GM18909 (cell line): ENCODE measurements around the gene PLBD2.

Experiments used
- ATAC-seq: cut with Tn5 transposase; IDR thresholded peaks from one replicate; pipeline ENCODE4 v1.9.1; 2021; ENCODE audit warnings: mild to moderate bottlenecking; ENCODE audit not compliant: unreplicated experiment, poor library complexity

Gene PLBD2

DNA sequence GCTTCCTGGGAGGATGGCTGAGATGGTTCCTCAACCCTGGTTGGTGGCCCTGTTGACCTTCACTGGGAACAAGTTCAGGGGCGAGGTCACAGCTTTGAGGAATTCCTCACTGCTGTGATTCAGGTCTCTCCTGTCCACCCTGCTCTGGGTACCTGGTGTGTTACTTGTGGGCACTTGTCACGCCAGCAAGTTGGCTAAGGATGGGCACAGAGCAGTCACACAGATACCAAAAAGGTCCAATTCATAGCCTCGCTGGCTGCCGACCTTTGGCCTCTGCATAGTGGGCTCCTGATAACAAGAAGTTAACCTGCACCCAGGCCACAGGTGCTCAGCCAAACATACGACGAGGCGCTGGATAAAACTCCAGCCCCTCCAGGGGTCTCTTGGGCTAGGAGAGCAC, 34.1 kb downstream of the PLBD2 start:
- ATAC-seq, result no peak

DNA sequence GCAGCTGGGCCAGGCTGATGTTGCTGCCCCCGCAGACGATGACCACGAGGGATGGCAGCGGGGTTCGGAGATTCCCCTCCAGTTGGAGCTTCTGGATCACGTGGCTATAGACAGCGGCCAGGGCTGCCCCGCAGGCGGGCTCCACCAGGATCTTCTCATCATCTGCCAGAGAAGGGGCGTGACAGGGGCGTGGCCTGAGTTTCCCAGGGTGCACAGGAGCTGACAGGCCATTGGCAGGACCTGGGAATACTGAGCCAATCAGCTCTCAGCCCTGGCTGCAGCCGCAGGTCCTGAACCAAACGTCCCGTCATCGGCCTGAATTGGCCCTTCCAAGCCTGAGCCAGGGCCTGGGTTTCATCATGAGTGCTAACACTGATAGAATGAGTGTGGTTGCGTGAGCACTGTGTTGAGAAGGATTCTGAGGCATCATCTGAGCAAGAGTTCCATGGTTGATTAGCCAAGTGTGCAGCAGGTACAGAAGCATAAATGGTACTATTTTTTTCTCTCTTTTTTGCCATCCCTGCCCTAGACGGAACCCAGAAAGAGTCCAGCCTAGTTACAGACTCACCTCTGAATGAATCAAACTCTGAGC, 34.7 kb downstream of the PLBD2 start:
- ATAC-seq, result no peak

DNA sequence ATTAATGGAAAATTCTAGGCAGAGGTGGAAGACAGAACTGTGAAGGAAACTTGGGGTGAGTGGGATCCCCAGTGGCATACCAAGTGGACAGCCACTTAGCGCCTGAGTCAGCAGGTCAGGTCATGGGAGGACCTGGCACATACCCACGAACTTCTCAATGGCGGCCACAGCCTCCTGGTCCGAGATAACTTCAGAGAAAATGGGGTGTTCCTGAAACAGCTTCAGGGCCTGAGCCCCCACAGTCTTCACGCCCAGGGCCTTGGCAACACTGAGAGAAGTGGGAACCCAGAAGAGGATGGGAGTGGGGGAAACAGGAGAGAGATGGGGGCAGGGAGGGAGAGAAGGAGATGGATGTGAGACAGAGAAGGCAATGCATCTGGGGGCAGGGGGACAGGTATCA, 35.4 kb downstream of the PLBD2 start:
- ATAC-seq, result no peak

DNA sequence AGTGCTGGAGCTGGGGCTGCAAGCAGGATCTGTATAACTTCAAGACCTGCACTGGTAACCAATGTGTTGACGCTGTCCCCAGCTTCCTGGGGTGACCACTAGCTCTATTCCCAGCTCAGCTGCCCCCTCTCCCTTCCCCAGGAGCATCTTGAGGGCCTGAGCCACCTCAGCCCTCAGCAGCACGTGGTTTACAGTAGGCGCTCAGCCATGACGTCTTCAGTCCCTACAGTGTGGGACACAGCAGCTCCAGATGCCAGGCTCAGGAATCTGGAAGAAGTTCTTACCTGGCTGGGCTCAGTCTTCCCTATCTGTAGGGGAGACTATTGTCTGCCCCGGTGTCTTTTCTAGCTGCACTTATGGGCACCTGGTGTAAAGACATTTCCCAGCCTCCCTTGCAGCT, 36.7 kb downstream of the PLBD2 start:
- no peak for ATAC-seq

DNA sequence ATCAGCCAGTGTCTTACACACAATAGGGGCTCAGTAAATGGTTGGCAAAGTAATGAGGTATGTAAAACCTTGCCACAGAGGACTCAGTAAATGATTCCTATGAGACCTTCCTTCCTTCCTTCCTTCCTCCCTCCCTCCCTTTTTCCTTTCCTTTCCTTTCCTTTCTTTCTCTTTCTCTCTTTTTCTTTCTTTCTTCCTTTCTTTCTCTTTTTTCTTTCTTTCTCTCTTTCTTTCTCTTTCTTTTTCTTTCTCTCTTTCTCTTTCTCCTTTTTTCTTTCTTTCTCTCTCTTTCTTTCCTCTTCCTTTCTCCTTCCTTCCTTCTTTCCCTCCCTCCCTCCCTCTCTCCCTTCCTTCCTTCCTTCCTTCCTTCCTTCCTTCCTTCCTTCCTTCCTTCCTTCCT, 37.8 kb downstream of the PLBD2 start:
- no peak for ATAC-seq

GRCh38 chr12:113396828-113397496, 38.6 kb downstream of the PLBD2 start:
- ATAC-seq, result no peak

DNA sequence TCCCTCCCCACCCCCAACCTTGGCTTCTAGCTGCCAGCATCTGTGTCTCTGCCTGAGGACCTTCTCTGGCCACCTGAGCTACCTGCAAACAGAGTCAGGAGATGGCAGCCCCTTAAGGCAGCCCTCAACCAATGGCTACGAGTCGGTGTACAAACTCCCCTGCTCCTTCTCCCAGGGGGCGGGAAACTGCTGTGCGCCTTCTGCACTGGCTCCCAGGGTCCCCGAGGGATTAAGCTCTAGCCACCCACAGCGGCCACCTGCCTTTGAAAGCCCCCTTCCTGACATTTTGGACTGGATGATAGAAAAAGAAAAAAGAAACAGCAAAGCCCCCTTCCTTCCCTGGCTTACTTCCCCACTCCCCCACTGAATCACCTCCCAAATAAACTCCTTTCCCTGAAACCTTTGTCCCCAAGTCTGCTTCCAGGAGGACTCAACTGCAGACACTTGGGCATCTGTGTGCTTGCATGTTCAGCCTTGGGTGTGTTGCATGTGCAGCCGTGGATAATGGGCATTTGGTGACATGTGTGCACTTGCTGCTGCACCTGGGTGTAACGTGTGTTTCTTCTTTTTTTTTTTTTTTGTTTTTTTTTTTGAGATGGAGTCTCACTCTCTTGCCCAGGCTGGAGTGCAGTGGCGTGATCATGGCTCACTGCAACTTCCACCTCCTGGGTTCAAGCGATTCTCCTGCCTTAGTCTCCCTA, 39.3 kb downstream of the PLBD2 start:
- ATAC-seq, result no peak

GRCh38 chr12:113398346-113399290, 40.2 kb downstream of the PLBD2 start:
- ATAC-seq, result no peak

- no peak for ATAC-seq
Measured at GRCh38 chr12:113399490-113399889, 41.1 kb downstream of the PLBD2 start.

DNA sequence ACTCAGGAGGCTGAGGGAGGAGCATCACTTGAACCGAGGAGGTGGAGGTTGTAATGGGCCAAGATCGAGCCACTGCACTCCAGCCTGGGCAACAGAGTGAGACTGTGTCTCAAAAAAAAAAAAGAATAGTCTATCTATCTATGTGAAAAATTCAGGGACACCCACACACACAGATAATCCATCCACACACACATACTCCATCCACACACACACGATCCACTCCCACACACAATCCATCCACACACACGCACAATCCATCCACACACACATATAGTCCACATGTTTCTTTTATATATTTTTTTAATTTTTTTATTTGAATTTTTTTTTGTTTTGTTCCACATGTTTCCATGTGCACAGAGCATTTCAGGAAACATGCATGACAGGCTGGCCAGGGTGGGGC, 42.0 kb downstream of the PLBD2 start:
- ATAC-seq, result no peak

- no peak for ATAC-seq
Measured at GRCh38 chr12:113401066-113402000, 42.9 kb downstream of the PLBD2 start.

DNA sequence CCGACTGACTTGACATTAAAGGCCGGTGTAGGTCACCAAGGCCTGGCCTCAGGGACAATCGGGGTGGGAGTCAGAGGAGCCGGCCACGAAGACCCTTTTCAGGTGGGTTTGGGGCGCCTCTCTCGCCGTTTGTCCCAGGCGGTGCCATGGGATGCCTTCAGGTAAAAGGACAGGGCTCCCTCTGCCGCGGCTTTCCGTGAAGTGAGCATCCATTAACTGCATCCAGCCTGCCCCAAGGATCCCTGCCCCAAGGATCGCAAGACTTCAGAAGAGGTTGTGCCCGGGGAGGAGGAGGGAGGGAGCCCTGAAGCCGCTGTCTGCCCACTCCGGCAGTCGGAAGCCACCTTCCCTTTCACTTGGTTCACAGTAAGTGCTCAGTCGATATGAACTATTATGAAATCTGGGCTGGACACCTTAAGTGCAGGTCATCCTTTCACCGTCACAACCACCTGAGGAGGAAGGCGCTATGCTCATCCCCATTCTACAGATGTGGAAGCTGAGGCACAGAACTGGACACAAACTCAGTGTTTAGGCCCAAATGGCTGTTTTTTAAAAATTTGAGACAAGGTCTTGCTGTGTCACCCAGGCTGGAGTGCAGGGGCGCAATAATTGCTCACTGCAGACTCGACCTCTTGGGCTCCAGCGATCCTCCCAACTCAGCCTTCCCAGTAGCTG, 44.3 kb downstream of the PLBD2 start:
- ATAC-seq, result no peak

- no peak for ATAC-seq
Measured at GRCh38 chr12:113403435-113404415, 45.3 kb downstream of the PLBD2 start, which contains the start of gene SDS. TSS of gene SDS (minus strand) at chr12:113403887. CDS start at chr12:113399708, 4,179 bp downstream.

DNA sequence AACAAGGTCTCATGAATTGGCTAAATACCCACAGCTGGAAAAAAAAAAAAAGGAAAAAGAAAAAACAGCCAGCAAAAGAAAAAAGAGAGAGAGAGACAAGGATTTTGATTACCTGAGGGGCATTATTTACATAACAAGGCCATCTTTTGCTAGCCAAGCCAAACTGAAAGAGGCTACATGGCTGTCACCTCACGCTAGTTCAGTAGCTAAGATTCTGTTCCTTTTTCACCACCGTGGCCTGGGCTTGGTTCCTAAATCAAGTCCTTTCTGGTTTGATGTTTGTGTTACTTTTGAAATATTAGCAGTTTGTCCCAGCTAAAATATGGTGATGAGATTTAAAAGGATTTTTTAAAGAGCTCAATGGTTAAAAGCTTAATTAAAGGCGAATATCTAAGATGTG, 47.3 kb downstream of the PLBD2 start:
- ATAC-seq, result no peak

GRCh38 chr12:113407931-113408600, 49.7 kb downstream of the PLBD2 start:
- ATAC-seq, result no peak

DNA sequence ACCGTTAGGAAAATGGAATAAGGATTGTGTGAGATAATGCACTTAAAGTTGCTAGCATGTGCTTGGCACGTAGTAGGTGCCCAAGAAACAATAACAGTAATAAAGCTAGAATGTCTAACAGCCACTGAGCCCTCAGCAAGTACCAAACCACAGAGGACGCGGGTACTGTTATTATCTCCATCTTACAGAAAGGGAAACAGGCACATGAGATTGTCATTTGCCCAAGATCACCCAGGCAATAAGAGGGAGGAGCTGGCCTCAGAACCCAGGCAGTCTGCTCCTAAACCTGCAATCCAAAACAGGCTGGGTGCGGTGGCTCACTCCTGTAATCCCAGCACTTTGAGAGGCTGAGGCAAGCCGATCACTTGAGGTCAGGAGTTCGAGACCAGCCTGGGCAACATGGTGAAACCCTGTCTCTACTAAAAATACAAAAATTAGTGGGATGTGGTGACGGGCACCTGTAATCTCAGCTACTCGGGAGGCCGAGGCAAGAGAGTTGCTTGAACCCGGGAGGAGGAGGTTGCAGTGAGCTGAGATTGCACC, 50.4 kb downstream of the PLBD2 start:
- ATAC-seq, result no peak
